Stimulated activated CD8-positive, alpha-beta memory T cell treated with anti-CD3 and anti-CD28 coated beads, Interleukin-7, amount 100 ng/mL, for 48 hours (primary cell): ENCODE data around the gene TREH.
"Not testable (repeated sequence)": the region's sequence is repeated elsewhere in the genome, so short reads cannot be mapped to it uniquely, and the experiment has no call there.

Experiments used
- DNase-seq, 2 donors: peaks; one replicate each; pipeline ENCODE4 v3.0.0-alpha.2; 2020; ENCODE audit warnings: low read depth in 1 of 2; ENCODE audit errors: extremely low read depth in 1 of 2

TREH gene, protein sequence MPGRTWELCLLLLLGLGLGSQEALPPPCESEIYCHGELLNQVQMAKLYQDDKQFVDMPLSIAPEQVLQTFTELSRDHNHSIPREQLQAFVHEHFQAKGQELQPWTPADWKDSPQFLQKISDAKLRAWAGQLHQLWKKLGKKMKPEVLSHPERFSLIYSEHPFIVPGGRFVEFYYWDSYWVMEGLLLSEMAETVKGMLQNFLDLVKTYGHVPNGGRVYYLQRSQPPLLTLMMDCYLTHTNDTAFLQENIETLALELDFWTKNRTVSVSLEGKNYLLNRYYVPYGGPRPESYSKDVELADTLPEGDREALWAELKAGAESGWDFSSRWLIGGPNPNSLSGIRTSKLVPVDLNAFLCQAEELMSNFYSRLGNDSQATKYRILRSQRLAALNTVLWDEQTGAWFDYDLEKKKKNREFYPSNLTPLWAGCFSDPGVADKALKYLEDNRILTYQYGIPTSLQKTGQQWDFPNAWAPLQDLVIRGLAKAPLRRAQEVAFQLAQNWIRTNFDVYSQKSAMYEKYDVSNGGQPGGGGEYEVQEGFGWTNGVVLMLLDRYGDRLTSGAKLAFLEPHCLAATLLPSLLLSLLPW

DNA sequence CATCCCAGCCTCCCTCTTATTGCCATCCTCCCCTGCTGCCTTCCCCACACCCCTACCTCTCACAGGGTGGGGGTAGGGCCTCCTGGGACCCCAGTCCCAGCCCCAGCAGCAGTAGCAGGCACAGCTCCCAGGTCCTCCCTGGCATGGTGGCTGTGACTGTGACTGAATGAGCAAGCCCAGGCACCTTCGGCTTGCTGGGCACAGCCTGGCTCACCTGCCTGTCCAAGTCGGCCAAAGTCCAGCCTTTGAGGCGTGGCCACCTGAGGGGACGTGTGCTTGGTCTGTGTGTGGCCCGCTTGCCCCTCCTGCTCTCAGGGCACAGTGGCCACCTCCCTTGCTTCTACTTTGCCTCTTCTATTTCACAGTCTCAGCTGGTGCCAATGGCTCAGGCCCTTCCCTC, at the start of gene TREH:
Gene TREH, minus strand, starts transcription at position 168 of the 400 bp plus-strand sequence. Its CDS starts 23 bp downstream, at position 145.
- DNase-seq: no peak

DNA sequence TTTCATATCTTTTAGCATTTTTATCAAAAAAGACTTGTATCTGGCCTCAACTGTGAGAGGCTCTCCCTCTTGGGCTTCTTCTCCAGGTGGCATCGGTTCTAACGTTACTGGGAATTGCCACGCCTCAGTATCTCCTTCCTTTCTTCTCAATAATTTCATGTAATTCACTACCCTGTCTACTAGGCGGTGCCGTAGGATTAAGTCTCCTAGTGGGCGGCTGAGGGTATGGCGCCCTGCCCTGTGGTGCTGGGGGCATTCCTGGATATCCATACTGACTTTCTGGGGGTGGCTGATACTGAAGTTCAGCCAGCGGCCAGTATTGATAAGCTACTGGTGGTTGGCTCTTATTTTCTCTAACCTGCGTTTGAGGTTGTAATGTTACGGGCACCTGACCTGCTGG, 48.7 kb upstream of the TREH start:
- DNase-seq: not testable (repeated sequence)

- not testable (repeated sequence) for DNase-seq
Observed at GRCh38 chr11:118727721-118728066, 48.2 kb upstream of the TREH start.

DNA sequence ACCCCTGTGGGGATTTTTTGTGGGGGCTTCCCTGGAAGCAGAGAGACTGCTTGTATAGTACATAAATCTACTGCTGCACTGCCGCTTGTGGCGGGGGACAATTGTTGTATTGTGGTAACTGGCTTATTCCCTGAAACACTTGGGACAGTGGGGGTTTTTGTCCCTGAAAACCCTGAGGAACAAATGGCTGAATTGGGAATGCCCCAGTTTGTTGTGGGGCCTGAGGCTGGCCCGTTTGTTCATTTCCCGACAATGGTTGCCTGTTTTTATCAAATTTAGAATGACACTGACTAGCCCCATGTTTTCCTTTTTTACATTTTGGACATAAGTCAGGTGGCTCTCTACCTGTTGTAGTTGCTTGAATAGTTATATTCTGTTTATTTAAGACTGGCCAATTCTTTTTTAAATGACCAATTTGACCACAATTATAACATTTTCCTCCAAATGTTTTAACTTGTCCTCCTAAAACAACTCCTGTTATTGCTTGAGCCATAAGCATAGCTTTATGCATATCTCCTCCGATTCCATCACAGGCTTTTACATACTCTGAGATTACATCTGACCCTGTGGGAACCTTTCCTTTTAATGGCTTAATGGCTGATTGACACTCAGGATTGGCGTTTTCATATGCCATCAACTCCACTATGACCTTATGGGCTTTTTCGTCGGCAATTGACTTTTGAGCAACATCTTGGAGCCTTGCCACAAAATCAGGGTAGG, 47.7 kb upstream of the TREH start:
- not testable (repeated sequence) for DNase-seq

- not testable (repeated sequence) for DNase-seq
Observed at GRCh38 chr11:118721478-118722015, 42.1 kb upstream of the TREH start.

DNA sequence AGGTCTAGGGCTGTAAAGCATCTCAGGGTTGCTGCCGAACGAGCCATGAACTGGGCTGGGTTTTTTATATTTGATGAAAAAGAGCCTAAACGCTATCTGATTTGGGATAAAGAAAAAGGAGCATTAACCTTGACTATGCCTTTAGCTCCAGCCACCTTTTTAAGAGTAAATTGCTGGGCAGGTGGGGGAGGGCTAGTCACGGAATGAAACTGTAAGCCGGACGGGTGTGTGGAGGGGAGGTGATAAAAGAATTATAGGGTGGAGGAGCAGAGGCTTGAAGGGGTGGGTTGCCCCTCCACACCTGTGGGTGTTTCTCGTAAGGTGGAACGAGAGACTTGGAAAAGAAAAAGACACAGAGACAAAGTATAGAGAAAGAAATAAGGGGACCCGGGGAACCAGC, 41.3 kb upstream of the TREH start:
- not testable (repeated sequence) for DNase-seq

GRCh38 chr11:118720078-118720477, 40.6 kb upstream of the TREH start:
- DNase-seq: not testable (repeated sequence)

- DNase-seq: not testable (repeated sequence)
Observed at GRCh38 chr11:118718562-118718961, 39.1 kb upstream of the TREH start.

DNA sequence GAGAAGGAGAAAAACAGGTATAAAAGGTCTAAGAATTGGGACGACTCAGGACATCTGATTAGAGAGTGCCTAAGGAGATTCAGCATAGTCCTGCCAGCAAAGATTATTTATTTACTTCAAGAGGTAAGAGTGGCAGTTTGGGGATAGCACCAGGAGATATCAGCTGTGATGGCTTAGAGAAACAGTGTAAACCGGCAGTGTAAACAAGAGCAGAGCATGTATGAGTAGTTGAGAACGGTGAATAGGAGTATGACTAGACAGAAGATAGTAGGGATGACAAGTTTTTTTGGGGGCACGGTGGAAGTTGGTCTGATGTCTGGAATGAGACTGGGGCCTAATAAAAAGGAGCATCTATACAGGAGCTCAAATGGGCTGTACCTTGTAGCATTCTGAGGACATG, 38.3 kb upstream of the TREH start:
- DNase-seq: not testable (repeated sequence)

DNA sequence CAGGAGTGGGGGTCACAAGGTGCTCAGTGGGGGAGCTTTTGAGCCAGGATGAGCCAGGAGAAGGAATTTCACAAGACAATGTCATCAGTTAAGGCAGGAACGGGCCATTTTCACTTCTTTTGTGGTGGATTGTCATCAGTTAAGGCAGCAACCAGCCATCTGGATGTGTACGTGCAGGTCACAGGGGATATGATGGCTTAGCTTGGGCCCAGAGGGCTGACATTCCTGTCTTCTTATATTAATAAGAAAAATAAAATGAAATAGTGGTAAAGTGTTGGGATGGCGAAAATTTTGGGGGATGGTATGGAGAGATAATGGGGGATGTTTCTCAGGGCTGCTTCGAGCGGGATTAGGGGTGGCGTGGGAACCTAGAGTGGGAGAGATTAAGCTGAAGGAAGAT, 37.8 kb upstream of the TREH start:
- DNase-seq: not testable (repeated sequence)

GRCh38 chr11:118715837-118716260, 36.4 kb upstream of the TREH start:
- DNase-seq: no peak

- no peak for DNase-seq
Observed at GRCh38 chr11:118715245-118715831, 35.9 kb upstream of the TREH start.

DNA sequence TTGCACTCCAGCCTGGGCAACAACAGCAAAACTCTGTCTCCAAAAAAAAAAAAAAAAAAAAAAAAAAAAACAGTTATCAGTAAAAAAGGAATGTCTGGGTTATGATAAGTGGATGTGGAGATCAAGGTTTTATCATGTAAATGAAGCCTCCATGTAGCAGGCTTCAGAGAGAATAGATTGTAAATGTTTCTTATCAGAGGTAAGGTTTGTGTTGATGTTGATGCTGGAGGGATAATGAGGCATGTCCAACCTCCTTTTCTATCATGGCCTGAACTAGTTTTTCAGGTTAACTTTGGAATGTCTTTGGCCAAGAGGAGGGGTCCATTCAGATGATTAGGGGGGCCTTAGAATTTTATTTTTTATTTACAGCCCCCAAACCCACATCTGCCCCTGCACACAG, 35.4 kb upstream of the TREH start:
- DNase-seq: no peak

DNA sequence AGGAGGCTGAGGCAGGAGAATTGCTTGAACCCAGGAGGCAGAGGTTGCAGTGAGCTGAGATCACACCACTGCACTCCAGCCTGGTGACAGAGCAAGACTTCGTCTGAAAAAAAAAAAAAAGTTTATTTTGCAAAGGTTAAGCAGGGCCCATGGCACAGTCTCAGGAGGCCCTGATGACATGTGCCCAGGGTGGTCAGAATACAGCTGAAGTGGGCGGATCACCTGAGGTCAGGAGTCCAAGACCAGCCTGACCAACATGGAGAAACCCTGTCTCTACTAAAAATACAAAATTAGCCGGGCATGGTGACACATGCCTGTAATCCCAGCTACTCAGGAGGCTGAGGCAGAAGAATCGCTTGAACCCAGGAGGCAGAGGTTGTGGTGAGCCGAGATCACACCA, 35.0 kb upstream of the TREH start:
- not testable (repeated sequence) for DNase-seq

- DNase-seq: no peak
Observed at GRCh38 chr11:118708296-118708695, 28.8 kb upstream of the TREH start.

GRCh38 chr11:118706546-118706825, 27.0 kb upstream of the TREH start:
- DNase-seq: no peak

DNA sequence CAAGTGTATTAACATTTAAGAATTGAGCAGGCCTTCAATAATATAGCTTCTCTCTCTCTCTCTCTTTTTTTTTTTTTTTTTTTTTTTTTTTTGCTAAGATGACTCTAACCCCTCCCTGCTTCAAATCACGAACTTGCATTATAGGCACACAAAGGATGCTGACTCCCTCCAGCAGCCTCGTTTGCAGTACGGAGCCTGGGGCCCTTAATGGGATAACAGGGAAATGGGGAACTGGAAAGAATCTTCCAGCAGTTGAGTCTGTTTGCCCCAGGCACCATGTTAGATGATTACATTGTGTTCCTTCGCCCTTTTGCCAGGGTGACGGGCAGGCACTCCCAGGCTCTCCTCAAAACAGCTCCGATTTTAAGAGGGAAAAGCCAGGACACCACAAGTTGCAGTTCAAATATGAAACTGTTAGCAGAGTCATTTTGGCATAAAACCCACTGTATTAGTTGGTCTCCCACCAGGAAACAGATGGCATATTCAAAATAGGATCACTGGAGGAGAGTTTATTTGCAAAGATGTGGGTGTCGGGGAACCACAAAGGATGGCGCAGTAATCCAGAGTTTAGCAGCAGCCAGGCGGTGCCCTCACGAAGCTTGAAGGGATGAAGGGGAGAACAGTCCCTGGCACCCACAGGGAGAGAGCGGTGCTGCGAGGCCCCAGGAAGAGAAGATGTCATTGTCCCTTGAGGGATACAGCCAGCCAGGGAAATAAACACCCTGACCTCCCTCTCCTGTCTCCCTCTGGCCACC, 26.5 kb upstream of the TREH start:
- no peak for DNase-seq

GRCh38 chr11:118705111-118705741, 25.8 kb upstream of the TREH start:
- no peak for DNase-seq

- no peak for DNase-seq
Observed at GRCh38 chr11:118703563-118704106, 24.2 kb upstream of the TREH start.
